ENCODE measurements around the gene BRINP3.

DNA sequence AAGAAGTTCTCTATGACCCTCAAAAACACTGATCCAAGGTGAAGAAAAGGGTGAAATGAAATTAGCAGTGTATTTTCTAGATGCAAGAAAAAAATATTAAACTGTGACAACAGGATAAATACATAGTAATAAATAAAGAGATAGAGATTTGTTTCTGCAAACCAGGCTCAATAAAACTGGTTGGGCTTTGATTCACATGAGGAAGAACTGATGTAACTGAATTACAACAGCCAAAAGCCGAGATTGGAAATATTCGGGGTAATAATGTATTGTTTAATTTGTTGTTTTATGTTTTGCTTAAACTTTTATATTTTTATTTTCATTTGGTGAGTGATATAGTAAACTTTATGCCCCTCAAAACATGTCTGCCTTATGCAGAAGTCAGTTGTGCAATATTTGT is 285.0 kb downstream of the BRINP3 start:
- TF ChIP-seq, protein P1, sequence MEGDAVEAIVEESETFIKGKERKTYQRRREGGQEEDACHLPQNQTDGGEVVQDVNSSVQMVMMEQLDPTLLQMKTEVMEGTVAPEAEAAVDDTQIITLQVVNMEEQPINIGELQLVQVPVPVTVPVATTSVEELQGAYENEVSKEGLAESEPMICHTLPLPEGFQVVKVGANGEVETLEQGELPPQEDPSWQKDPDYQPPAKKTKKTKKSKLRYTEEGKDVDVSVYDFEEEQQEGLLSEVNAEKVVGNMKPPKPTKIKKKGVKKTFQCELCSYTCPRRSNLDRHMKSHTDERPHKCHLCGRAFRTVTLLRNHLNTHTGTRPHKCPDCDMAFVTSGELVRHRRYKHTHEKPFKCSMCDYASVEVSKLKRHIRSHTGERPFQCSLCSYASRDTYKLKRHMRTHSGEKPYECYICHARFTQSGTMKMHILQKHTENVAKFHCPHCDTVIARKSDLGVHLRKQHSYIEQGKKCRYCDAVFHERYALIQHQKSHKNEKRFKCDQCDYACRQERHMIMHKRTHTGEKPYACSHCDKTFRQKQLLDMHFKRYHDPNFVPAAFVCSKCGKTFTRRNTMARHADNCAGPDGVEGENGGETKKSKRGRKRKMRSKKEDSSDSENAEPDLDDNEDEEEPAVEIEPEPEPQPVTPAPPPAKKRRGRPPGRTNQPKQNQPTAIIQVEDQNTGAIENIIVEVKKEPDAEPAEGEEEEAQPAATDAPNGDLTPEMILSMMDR (IDR thresholded peaks at IDR 0.05), result no peak
- no peak for TF ChIP-seq POLR2A (IDR thresholded peaks at IDR 0.05)

All from Peyer's patch (tissue), 4 donors.